GM18507 (cell line): ENCODE measurements around the gene ZNF487.
"Not testable (repeated sequence)": the region's sequence is repeated elsewhere in the genome, so short reads cannot be mapped to it uniquely, and the experiment has no call there.

Experiments used
- DNase-seq: peaks from one replicate; pipeline ENCODE4 v3.0.0; 2011; ENCODE audit warnings: low read depth; ENCODE audit not compliant: insufficient read length; ENCODE audit errors: extremely low spot score
- FAIRE-seq: peaks from 2 replicates; lab custom pipeline; 2011; peaks lifted over from hg19 to GRCh38; lab: Jason Lieb, UNC

The ZNF487 gene

DNA sequence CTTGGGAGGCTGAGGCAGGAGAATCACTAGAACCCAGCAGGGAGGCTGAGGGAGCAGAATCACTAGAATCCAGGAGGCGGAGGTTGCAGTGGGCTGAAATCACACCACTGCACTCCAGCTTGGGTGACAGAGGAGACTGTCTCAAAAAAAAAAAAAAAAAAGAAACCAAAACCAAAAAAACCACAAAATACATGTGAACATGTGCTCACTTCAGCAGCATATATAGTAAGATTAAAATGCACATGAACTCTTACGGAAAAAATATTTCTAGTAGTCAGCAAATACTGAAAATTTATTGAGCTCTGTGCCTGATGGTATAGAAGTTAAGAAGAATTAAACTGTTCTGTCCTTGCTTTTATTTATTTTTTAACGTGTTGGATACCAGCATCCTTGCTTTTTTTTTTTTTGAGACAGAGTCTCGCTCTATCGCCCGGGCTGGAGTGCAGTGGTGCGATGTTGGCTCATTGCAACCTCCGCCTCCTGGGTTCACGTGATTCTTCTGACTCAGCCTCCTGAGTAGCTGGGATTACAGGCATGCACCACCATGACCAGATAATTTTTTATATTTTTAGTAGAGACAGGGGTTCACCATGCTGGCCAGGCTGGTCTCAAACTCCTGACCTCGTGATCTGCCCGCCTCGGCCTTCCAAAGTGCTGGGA is 9.6 kb upstream of the ZNF487 start:
- FAIRE-seq (no peak), DNase-seq (no peak)

DNA sequence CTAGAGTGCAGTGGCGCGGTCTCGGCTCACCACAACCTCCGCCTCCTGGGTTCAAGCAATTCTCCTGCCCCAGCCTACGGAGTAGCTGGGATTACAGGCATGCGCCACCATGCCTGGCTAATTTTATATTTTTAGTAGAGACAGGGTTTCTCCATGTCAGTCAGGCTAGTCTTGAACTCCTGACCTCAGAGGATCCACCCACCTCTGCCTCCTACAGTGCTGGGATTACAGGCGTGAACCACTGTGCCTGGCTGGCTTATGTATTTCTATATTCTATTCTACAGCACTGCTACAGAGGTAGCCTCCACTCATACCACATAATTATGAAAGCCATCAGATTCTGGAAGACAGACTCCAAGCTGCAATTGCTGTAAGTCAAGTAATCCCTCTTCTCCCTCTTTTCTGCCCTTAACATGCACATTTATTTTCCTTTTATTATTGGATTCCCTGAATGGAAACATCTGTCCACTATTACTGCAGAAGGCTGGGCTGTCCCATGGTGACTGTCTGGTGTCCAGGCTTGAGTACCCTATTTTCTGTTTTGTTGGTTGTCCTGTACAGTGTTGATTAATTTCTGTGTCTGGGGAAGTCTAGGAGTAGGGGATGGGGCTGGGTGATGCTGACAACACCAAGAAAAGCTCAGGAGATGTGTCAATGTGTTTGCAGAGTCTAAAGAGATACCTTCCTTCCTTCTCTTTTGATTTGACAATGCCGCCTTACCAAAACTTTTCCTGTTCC is 5.8 kb upstream of the ZNF487 start:
- DNase-seq (no peak), FAIRE-seq (no peak)

DNA sequence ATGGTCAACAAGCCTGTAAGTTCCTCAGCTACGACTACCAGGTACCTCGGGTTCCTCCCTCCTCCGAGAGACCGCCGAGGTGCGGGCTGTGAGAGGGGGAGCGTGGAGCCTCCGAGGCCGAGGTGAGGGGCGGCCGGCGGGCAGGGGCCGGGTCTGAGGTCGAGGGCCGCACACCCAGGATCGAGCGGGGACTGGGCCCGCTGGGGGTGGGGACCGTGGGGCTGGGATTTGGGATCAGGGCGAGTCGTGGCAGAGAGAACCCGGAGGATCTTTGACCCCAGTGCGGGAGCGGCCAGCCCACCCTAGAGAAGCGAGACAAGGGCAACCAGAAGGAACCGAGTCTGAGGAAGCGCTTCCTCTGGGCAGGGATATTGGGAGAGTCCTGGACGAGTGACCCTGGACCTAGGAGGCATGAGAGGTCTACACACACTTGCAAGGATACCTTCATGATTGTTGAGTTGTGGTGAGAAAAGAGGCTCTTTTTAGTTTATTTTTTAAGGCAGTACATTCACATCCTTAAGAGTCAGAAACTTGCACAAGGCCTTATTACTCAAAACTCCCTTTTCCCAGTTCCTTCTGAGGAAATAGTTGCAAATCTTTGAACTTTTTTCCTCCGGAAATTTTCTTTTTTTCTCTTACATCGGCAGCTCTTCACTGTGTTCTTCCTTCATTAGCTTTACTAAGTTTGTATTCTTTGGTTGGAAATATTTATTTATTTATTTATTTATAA is 395 bp downstream of the ZNF487 start:
- DNase-seq (no peak), FAIRE-seq (no peak)

DNA sequence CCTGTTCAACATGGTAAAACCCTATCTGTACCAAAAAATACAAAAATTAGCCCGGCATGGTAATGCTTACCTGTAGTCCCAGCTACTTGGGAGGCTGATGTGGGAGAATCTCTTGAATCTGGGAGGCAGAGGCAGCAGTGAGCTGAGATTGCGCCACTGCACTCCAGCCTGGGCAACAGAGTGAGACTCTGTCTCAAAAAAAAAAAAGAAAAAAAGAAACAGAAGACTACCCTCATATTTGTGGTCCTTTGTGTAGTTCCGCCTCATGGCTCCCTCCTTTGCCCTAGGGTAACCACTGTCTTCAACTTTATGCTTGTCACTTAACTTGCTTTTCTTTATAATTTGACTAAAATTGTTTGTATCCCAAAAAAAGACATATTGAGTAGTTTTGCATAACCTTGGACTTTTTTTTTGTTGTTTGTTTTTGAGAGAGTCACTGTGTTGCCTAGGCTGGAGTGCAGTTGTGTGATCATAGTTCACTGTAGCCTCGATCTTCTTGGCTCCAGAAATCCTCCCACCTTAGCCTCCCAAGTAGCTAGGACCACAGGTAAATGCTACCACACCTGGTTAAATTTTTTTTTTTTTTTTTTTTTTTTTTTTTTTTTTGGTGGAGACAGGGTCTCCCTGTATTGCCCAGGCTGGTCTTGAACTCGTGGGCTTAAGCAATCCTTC is 3.7 kb downstream of the ZNF487 start:
- DNase-seq (no peak), FAIRE-seq (no peak)

DNA sequence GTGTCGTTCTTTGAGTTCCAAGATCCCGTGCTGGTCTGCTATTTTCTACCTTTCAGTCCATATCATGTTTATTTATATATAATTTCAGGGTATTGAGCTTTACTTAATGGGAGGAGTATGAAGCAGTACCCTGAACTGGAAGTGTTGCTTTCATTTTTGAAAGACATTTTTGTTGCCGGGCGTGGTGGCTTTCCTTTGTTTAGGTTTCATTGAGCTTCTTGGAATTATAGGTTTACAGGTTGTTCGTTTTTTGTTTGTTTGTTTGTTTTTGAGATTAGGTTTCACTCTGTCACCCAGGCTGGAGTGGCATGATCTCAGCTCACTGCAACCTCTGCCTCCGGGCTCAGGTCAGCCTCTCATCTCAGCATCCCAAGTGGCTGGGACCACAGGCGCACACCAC is 7.4 kb downstream of the ZNF487 start:
- no peak for DNase-seq
- no peak for FAIRE-seq

DNA sequence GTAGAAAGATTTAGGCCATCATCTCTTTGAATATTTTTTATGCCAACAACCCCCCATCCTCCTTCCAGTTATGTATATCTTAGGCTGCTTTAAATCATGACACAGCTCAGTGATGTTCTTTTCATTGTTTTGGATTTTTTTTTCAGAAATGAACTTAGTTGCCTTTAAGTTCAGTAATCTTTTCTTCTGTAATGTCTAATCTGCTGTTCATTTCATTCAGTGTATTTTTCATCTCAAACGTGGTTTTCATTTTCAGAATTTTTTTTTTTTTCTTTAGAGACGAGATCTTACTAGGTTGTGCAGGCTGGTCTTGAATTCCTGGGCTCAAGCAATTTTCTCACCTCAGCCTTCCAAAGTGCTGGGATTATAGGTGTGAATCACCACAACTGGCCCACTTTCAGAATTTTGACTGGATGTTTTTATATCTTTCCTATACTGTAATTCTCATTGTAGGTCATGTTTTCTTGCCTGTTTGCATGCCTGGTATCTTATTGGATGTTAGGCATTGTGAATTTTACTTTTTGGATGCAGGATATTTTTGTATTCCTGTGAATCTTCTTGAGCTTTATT is 8.1 kb downstream of the ZNF487 start:
- no peak for DNase-seq
- no peak for FAIRE-seq

DNA sequence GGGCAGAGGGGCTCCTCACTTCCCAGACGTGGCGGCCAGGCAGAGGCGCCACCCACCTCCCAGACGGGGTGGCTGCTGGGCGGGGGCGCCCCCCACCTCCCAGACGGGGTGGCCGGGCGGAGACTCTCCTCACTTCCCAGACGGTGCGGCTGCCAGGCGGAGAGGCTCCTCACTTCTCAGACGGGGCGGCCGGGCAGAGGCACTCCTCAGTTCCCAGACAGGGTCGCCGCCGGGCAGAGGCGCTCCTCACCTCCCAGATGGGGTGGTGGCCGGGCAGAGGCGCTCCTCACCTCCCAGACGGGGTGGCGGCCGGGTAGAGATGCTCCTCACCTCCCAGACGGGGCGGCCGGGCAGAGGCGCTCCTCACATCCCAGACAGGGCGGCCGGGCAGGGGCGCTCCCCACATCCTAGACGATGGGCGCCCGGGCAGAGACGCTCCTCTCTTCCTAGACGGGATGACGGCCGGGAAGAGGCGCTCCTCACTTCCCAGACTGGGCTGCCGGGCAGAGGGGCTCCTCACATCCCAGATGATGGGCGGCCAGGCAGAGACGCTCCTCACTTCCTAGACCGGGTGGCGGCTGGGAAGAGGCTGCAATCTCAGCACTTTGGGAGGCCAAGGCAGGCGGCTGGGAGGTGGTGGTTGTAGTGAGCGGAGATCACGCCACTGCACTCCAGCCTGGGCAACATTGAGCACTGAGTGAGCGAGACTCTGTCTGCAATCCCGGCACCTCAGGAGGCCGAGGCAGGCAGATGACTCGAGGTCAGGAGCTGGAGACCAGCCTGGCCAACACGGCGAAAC is 9.5 kb downstream of the ZNF487 start:
- DNase-seq, FAIRE-seq: not testable (repeated sequence)

DNA sequence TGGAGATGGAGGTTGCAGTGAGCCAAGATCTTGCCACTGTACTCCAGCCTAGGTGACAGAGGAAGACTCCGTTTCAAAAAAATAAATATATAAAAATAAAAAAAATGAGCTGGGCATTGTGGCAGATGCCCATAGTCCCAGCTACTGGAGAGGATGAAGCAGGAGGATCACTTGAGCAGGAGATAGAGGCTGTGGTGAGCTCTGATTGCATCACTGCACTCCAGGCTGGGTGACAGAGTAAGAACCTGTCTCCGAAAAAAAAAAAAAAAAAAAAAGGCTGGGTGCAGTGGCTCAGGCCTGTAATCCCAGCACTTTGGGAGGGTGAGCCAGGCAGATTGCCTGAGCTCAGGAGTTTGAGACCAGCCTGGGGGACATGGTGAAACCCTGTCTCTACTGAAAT is 11.8 kb downstream of the ZNF487 start:
- DNase-seq (no peak), FAIRE-seq (no peak)

DNA sequence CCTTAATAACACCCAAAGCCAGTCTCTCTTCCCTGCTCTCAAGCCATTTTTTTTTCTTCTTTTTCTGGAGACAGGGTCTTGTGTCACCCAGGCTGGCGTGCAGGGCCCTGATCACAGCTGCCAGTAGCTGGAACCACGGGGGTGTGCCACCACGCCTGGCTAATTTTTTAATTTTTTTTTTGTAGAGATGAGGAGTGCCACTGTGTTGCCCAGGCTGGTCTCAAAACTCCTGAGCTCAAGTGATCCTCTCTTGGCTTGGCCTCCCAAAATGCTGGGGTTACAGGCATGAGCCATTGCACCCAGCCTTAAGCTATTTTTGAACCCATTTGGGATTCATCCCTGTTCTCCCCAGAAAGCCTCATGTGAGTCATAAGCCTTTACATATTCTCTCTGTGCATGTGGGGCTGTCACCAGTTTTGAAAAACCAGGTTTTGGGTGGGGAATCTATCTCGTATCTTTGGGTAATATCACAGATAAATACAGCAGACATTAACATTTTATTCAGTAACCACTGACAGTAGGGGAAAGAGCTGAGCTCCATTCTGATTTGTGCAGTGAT is 15.5 kb downstream of the ZNF487 start:
- FAIRE-seq (no peak), DNase-seq (no peak)

DNA sequence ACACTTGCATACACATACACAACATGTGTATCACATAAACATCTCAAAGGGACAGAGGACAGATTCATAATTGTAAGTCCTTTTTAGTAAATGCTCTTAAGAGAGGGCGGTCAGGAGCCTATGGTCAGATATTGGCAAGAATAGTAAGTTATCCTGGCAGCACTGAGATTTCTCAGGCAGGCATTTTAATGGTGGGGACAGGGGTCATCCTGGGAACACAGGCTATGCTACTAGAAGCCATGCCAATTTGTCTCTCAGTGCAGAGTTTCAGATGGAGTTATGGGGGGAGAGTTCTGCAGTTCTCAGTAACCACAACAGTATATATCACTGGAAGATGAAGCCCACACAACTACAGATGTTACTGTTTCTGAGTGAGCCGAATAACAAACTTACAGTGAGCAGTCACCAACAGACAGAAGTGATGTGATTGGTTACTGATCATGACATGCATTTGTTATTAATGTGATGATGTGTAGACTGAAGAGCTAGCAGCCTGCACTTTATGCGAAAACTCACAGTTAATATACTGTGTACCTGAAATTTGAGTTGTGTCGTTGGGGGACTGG is 16.4 kb downstream of the ZNF487 start:
- FAIRE-seq, result peak; percentile 84
- DNase-seq, result no peak

DNA sequence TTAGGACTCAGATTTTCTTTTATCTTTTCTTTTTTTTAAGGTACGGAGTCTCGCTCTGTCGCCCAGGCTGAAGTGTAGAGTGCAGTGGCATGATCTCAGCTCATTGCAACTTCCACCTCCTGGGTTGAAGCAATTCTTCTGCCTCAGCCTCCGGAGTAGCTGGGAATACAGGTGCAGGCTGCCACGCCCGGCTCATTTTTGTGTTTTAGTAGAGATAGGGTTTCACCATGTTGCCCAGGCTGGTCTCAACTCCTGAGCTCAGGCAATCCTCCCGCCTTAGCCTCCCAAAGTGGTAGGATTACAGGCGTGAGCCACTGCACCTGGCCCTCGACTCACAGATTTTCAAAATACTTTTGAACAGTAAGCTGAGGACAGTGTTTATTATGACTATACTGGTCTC is 17.1 kb downstream of the ZNF487 start:
- FAIRE-seq, DNase-seq: not testable (repeated sequence)

DNA sequence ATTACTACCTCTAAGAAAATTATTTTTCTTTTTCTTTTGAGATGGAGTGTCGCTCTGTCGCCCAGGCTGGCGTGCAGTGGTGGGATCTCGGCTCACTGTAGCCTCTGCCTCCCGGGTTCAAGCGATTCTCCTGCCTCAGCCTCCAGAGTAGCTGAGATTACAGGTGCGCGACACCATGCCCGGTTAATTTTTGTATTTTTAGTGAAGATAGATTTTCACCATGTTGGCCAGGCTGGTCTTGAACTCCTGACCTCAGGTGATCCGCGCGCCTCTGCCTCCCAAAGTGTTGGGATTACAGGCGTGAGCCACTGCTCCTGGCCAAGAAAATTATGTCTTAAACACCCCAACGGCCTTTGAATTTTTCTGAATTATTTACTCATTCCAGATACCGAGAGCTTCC is 19.6 kb downstream of the ZNF487 start:
- not testable (repeated sequence) for DNase-seq, FAIRE-seq

DNA sequence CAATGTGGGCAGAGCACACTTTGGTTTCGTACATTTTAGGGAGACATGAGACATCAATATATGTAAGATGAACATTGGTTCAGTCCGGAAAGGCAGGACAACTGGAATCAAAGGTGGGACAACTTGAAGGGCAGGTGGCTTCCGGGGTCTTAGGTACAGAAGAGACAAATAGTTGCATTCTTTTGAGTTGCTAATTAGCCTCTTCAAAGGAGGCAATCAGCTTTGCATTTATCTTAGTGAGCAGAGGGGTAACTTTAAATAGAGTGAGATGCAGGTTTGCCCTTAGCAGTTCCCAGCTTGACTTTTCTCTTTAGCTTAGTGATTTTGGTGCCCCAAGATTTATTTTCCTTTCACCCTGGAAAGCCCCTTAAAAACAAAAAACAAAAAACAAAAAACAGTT is 21.3 kb downstream of the ZNF487 start:
- no peak for FAIRE-seq
- no peak for DNase-seq

DNA sequence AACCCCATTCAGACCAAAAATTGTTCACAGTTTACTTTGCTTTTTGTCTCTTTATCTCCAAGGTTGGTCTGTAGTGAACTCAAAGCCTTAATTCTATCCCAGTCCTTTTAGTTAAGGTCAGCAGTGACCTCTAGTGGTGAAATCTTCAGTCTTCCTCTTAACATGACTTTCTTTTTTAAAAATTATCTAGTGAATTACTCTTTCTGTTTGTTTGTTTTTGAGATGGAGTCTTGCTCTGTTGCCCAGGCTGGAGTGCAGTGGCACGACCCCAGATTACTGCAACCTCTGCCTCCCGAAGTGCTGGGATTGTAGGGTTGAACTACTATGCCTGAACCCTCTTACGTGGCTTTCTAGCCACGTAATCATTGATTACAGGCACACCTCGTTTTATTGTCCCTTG is 25.0 kb downstream of the ZNF487 start:
- peak; percentile 70 for FAIRE-seq
- DNase-seq, result no peak

DNA sequence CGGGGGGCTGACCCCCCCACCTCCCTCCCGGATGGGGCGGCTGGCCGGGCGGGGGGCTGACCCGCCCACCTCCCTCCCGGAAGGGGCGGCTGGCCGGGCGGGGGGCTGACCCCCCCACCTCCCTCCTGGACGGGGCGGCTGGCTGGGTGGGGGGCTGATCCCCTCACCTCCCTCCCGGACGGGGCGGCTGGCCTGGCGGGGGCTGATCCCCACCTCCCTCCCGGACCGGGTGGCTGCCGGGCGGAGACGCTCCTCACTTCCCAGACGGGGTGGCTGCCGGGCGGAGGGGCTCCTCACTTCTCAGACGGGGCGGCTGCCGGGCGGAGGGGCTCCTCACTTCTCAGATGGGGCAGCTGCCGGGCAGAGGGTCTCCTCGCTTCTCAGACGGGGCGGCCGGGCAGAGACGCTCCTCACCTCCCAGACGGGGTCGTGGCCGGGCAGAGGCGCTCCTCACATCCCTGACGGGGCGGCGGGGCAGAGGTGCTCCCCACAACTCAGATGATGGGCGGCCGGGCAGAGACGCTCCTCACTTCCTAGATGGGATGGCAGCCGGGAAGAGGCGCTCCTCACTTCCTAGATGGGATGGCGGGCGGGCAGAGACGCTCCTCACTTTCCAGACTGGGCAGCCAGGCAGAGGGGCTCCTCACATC is 28.3 kb downstream of the ZNF487 start:
- DNase-seq, FAIRE-seq: not testable (repeated sequence)

DNA sequence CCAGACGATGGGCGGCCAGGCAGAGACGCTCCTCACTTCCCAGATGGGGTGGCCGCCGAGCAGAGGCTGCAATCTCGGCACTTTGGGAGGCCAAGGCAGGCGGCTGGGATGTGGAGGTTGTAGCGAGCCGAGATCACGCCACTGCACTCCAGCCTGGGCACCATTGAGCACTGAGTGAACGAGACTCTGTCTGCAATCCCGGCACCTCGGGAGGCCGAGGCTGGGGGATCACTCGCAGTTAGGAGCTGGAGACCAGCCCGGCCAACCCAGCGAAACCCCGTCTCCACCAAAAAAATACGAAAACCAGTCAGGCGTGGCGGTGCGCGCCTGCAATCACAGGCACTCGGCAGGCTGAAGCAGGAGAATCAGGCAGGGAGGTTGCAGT is 28.8 kb downstream of the ZNF487 start:
- DNase-seq, FAIRE-seq: not testable (repeated sequence)

DNA sequence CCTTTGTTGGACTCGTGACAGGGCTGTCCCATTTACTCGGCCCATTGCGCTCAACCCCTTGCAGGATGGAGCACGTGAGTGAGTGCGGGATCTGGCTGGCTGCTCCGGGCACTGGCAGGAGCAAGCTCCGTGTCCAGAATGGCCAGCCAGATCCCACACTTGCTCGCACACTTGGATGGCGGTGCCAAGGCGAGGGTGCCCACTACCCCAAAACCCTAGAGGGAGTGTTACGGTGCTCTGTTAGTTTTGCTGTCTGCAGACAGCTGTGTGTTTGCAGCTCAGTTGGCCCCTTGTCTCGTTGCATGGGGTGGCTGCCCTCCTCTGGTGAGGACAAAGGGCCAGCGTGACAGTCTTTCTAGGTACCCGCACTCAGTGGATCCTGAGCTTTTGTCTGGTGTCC is 34.2 kb downstream of the ZNF487 start:
- no peak for FAIRE-seq

More for the DNA sequence above, 34.2 kb downstream of the ZNF487 start:
- no peak for DNase-seq
